Motor neuron (in vitro differentiated cells): ENCODE data around the gene SRPK3. TPM values are rescaled to one million over a fixed set of nuclear protein-coding genes. Genes with fewer than 3 reads are reported as not detected.

Experiments
- ATAC-seq, 8 experiments: fragments of 200-7000 bp; cut with Tn5 transposase; replicated peaks in 6 of 8; 2 replicates each; pipeline ENCODE4 v1.8.0; 2021; ENCODE audit warnings: mild to moderate bottlenecking in 8 of 8, moderate library complexity in 8 of 8
- H3K27ac ChIP-seq, 2 donors: fragments of 250-450 bp; sonication (Bioruptor Pico); 2 replicates each; pipeline ENCODE4 v1.9.0; 2021; ENCODE audit warnings: antibody characterized with exemption in 2 of 2, mild to moderate bottlenecking in 2 of 2, moderate library complexity in 1 of 2
- H3K4me1 ChIP-seq, 2 donors: fragments of 250-450 bp; sonication (Bioruptor Pico); replicated peaks in 1 of 2; 2 replicates each; pipeline ENCODE4 v1.6.1; 2021; ENCODE audit warnings: antibody characterized with exemption in 2 of 2, mild to moderate bottlenecking in 2 of 2, moderate library complexity in 1 of 2
- H3K4me3 ChIP-seq, 5 donors: fragments of 250-450 bp; sonication (Bioruptor Pico); 2 replicates each; pipeline ENCODE4 v1.9.0; 2021; ENCODE audit warnings: antibody characterized with exemption in 5 of 5, mild to moderate bottlenecking in 5 of 5, moderate library complexity in 4 of 5
- WGBS, 10 experiments: fragments of 450-650 bp; shearing (Covaris generic); methylation state at CpG; one replicate each; pipeline ENCODE4 v1.0.0; 2022; 5-methylcytosine and 5-hydroxymethylcytosine counted together
- in situ Hi-C, 9 experiments: fragments of 400-800 bp; cut with MboI; loops; one replicate each; pipeline ENCODE4 v1.15.0; 2021; ENCODE audit warnings: low sequenced_read_pairs in 9 of 9, low pct_unique_long_range_greater_than_20kb in 2 of 9; ENCODE audit not compliant: unreplicated experiment in 9 of 9
- total RNA-seq, 8 experiments: library from RNA; unstranded; fragments of 300-600 nt; gene quantifications; 2 replicates each; pipeline versions ENCODE4 v1.2.3 to v1.2.4, GENCODE V29; 2022

Gene SRPK3
- total RNA-seq, 8 experiments from 2014 or later = 0.51 to 5.0 (median 0.93) TPM

- Histone ChIP-seq H3K4me3 (peak overlapping the region; percentile 54 to 86 (median 67)), H3K27ac (peak overlapping the region; percentile 87 to 95), H3K4me1 (peaks cover 14 to 15% of the 10 kb centered on the region in 2 donors)
- peak in 5 of 8 experiments; percentile 57 to 71 (median 64) for ATAC-seq
- 0% methylated on average over 1 of the region's 102 CpGs; no CpG with 5 or more reads in 9 of the 10 experiments for WGBS, 10 experiments
- in situ Hi-C loops = no loop called here
Measured at GRCh38 chrX:153830640-153831428, 50.0 kb downstream of the SRPK3 start.

GRCh38 chrX:153831429-153832150 is 50.7 kb downstream of the SRPK3 start:
- in situ Hi-C loops = no loop called here
- 30 to 80% (median 33%) methylated on average over 1 to 8 of the region's 23 CpGs; no CpG with 5 or more reads in 7 of the 10 experiments for WGBS, 10 experiments
- Histone ChIP-seq H3K4me1 (peaks cover 14 to 15% of the 10 kb centered on the region in 2 donors), H3K27ac (peak overlapping the region; percentile 87 to 95), H3K4me3 (peak overlapping the region; percentile 54 to 86 (median 67))
- peak in 5 of 8 experiments; percentile 9 to 25 (median 21) for ATAC-seq

GRCh38 chrX:153832728-153833127 is 51.9 kb downstream of the SRPK3 start:
- Histone ChIP-seq H3K4me3 (no peak overlapping the region), H3K27ac (no peak overlapping the region), H3K4me1 (peaks cover 12 to 15% of the 10 kb centered on the region in 2 donors)
- ATAC-seq = no peak
- WGBS, 10 experiments = 60 to 88% methylated on average over 1 to 5 of the region's 10 CpGs; no CpG with 5 or more reads in 8 of the 10 experiments
- in situ Hi-C loops = no loop called here

Other genes with a start within 250 kb of the SRPK3 start
- gene CCNQ, start 181.9 kb upstream of the SRPK3 start, total RNA-seq = 10 to 100 TPM; 11.2 to 18.8 (median 14.6) TPM
- 1 to 10 TPM in 2 of 8 experiments, under 1 TPM in 5, not detected in 1; 0.43 to 2.1 (median 0.77) TPM for gene DUSP9, start 133.8 kb upstream of the SRPK3 start, total RNA-seq
- gene PNCK, start 107.2 kb upstream of the SRPK3 start, total RNA-seq = 10 to 100 TPM in 4 of 8 experiments, 1 to 10 TPM in 3, under 1 TPM in 1; 0.61 to 30.3 (median 10.6) TPM
- gene SLC6A8, start 93.1 kb upstream of the SRPK3 start, total RNA-seq = 10 to 100 TPM in 7 of 8 experiments, 1 to 10 TPM in 1; 8.9 to 55.9 (median 38.7) TPM
- gene BCAP31, start 56.7 kb upstream of the SRPK3 start, total RNA-seq = 100 to 1,000 TPM in 3 of 8 experiments, 10 to 100 TPM in 5; 70.0 to 239 (median 86.4) TPM
- 1 to 10 TPM; 3.4 to 6.8 (median 3.6) TPM for gene ABCD1, start 56.2 kb upstream of the SRPK3 start, total RNA-seq
- gene PLXNB3, start 16.8 kb upstream of the SRPK3 start, total RNA-seq = 1 to 10 TPM in 4 of 8 experiments, under 1 TPM in 4; 0.62 to 4.3 (median 1.2) TPM
- gene IDH3G, start 13.3 kb downstream of the SRPK3 start, total RNA-seq = 10 to 100 TPM; 32.2 to 69.3 (median 42.6) TPM
- gene SSR4, start 13.6 kb downstream of the SRPK3 start, total RNA-seq = 100 to 1,000 TPM; 327 to 910 (median 415) TPM
- 100 to 1,000 TPM in 1 of 8 experiments, 10 to 100 TPM in 4, under 1 TPM in 3; 0.09 to 103 (median 57.4) TPM for gene PDZD4, start 49.5 kb downstream of the SRPK3 start, total RNA-seq
- gene L1CAM, start 105.1 kb downstream of the SRPK3 start, total RNA-seq = 100 to 1,000 TPM in 4 of 8 experiments, 10 to 100 TPM in 1, 1 to 10 TPM in 2, under 1 TPM in 1; 0.87 to 147 (median 96.4) TPM
- gene AVPR2, start 123.6 kb downstream of the SRPK3 start, total RNA-seq = 1 to 10 TPM in 1 of 8 experiments, under 1 TPM in 4, not detected in 3; 0.11 to 1.4 (median 0.19) TPM
- gene ARHGAP4, start 145.2 kb downstream of the SRPK3 start, total RNA-seq = 10 to 100 TPM in 1 of 8 experiments, 1 to 10 TPM in 6, not detected in 1; 1.6 to 21.7 (median 2.9) TPM
- 100 to 1,000 TPM in 2 of 8 experiments, 10 to 100 TPM in 6; 48.3 to 121 (median 71.4) TPM for gene NAA10, start 154.0 kb downstream of the SRPK3 start, total RNA-seq
- 10 to 100 TPM in 5 of 8 experiments, 1 to 10 TPM in 3; 5.3 to 46.7 (median 10.6) TPM for gene RENBP, start 163.6 kb downstream of the SRPK3 start, total RNA-seq
- gene HCFC1, start 190.8 kb downstream of the SRPK3 start, total RNA-seq = 10 to 100 TPM; 11.8 to 52.2 (median 21.4) TPM
- 1 to 10 TPM; 2.7 to 9.5 (median 4.7) TPM for gene TMEM187, start 191.7 kb downstream of the SRPK3 start, total RNA-seq
- 10 to 100 TPM in 7 of 8 experiments, 1 to 10 TPM in 1; 2.7 to 52.9 (median 21.7) TPM for gene IRAK1, start 238.9 kb downstream of the SRPK3 start, total RNA-seq